Tibial nerve (tissue), 4 donors: ENCODE results near the gene MFSD2A. TPM values are rescaled to one million over a fixed set of nuclear protein-coding genes. Genes with fewer than 3 reads are reported as not detected.
A peak's percentile ranks its signal among the peaks of the same experiment; 100 is the strongest.
"Not testable (repeated sequence)": the region's sequence is repeated elsewhere in the genome, so short reads cannot be mapped to it uniquely, and the experiment has no call there.

ENCODE experiments used
- DNase-seq, 2 donors: peaks; one replicate each; pipeline ENCODE4 v3.0.0-alpha.2; 2019; ENCODE audit warnings: low spot score in 2 of 2
- H3K27ac ChIP-seq, 4 donors: fragments of 200-600 bp; sonication (generic) in 3 of 4; one replicate each; pipeline ENCODE4 v1.5.1; 2017 to 2019; ENCODE audit warnings: mild to moderate bottlenecking in 1 of 4
- H3K27me3 ChIP-seq, 2 donors: fragments of 200-600 bp; sonication (generic) in 1 of 2; one replicate each; pipeline versions ENCODE4 v1.5.1 to v1.6.0; 2017 to 2019
- H3K36me3 ChIP-seq, 3 donors: fragments of 200-600 bp; sonication (generic); one replicate each; pipeline ENCODE4 v1.5.1; 2018 to 2019
- H3K4me1 ChIP-seq, 4 donors: fragments of 200-600 bp; sonication (generic) in 3 of 4; one replicate each; pipeline ENCODE4 v1.5.1; 2017 to 2019
- H3K4me3 ChIP-seq, 4 donors: fragments of 200-600 bp; sonication (generic) in 3 of 4; one replicate each; pipeline ENCODE4 v1.5.1; 2017 to 2019; ENCODE audit warnings: mild to moderate bottlenecking in 1 of 4, moderate library complexity in 1 of 4
- H3K9me3 ChIP-seq, 4 donors: fragments of 200-600 bp; sonication (generic) in 3 of 4; one replicate each; pipeline ENCODE4 v1.5.1; 2017 to 2019
- EP300 ChIP-seq, 2 donors: sonication (generic); formaldehyde crosslinking; IDR thresholded peaks; one replicate each; pipeline ENCODE4 v1.6.1; 2017; ENCODE audit warnings: antibody characterized with exemption in 2 of 2, mild to moderate bottlenecking in 1 of 2
- POLR2A ChIP-seq, 2 donors: fragments of 450-650 bp; IDR thresholded peaks; one replicate each; pipeline ENCODE4 v1.6.1; 2017; ENCODE audit warnings: antibody characterized with exemption in 2 of 2, mild to moderate bottlenecking in 2 of 2, moderate library complexity in 2 of 2
- WGBS, 2 donors: methylation state at CpG; one replicate each; pipeline ENCODE4 v1.1.5; 2018; 5-methylcytosine and 5-hydroxymethylcytosine counted together
- total RNA-seq, 4 donors: library from RNA; depleted of rRNA; stranded (reverse); fragments of >200 nt; gene quantifications; one replicate each; pipeline ENCODE4 v1.1.0, GENCODE V29; 2016
- TF ChIP-seq, protein P1 (sequence below), 5 experiments: fragments of 200-600 bp in 3 of 5; fragments of 450-650 bp in 2 of 5; sonication (generic) in 3 of 5; IDR thresholded peaks; one replicate each; pipeline ENCODE4 v1.5.1; 2016 to 2019; ENCODE audit warnings: antibody characterized with exemption in 5 of 5, mild to moderate bottlenecking in 3 of 5, moderate library complexity in 2 of 5

Gene MFSD2A
- total RNA-seq, 4 donors from 2014 or later = 6.0 to 24.3 (median 18.1) TPM

DNA sequence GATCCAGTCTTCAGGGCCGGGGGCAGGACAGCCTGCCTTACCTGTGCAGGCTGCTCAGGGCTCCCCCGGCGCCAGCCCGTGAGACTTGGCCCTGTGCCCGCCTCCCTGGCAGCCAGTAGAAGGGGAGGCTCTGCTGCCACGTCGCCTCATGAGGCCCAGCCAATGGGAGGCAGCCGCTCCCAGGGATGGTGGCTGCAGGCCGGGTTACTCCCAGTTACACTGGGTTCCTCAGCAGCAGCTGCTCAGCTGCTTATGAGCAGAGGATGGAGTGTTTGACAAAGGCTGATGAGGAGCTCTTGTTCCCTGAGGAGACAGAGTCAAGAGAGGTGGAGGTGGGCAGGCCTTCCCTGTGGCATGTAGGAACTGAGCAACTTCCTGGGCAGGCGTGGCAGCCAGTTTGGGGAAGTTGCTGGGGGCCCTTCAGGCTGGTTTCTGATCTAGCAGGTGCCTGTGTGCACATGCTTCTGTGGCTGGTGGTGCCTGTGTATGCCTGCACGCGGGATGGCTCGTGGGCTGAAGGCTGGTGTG, 5.5 kb downstream of the MFSD2A start:
- H3K9me3 ChIP-seq = no peaks in the 10 kb centered on the region
- no peak overlapping the region for H3K4me3 ChIP-seq
- TF ChIP-seq POLR2A (IDR thresholded peaks at IDR 0.05) = no peak
- TF ChIP-seq EP300 (IDR thresholded peaks at IDR 0.05) = no peak
- TF ChIP-seq, protein P1, sequence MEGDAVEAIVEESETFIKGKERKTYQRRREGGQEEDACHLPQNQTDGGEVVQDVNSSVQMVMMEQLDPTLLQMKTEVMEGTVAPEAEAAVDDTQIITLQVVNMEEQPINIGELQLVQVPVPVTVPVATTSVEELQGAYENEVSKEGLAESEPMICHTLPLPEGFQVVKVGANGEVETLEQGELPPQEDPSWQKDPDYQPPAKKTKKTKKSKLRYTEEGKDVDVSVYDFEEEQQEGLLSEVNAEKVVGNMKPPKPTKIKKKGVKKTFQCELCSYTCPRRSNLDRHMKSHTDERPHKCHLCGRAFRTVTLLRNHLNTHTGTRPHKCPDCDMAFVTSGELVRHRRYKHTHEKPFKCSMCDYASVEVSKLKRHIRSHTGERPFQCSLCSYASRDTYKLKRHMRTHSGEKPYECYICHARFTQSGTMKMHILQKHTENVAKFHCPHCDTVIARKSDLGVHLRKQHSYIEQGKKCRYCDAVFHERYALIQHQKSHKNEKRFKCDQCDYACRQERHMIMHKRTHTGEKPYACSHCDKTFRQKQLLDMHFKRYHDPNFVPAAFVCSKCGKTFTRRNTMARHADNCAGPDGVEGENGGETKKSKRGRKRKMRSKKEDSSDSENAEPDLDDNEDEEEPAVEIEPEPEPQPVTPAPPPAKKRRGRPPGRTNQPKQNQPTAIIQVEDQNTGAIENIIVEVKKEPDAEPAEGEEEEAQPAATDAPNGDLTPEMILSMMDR (IDR thresholded peaks at IDR 0.05) = no peak
- no peaks in the 10 kb centered on the region for H3K27me3 ChIP-seq
- H3K27ac ChIP-seq = peak overlapping the region in 2 of 4 donors; percentile 29 to 45
- peaks cover 0 to 7% (median 0%) of the 10 kb centered on the region in 3 donors for H3K36me3 ChIP-seq
- 71 to 72% methylated on average over 10 to 12 of the region's 13 CpGs for WGBS, 2 donors
- no peak for DNase-seq
- H3K4me1 ChIP-seq = peaks cover 0 to 11% (median 9%) of the 10 kb centered on the region in 4 donors

DNA sequence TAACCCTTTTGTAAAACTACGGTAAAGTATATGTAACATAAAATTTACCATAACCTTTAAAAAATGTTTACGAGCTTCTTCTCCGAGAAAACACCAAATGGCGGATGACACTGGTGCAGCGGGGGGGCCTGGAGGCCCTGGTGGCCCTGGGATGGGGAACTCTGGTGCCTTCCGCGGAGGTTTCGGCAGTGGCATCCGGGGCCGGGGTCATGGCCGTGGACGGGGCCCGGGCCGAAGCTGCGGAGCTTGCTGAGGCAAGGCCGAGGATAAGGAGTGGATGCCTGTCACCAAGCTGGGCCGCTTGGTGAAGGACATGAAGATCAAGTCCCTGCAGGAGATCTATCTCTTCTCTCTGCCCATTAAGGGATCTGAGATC, 7.5 kb downstream of the MFSD2A start:
- H3K4me1 ChIP-seq = no peaks in the 10 kb centered on the region
- no peak overlapping the region for H3K4me3 ChIP-seq
- H3K27ac ChIP-seq = no peak overlapping the region
- DNase-seq = no peak
- WGBS, 2 donors = 93 to 96% methylated on average over 17 of the region's 17 CpGs
- H3K36me3 ChIP-seq = peaks cover 0 to 20% (median 0%) of the 10 kb centered on the region in 3 donors
- H3K27me3 ChIP-seq = no peaks in the 10 kb centered on the region
- H3K9me3 ChIP-seq = no peaks in the 10 kb centered on the region
- TF ChIP-seq POLR2A (IDR thresholded peaks at IDR 0.05) = no peak
- TF ChIP-seq, protein P1 (IDR thresholded peaks at IDR 0.05) = no peak
- no peak for TF ChIP-seq EP300 (IDR thresholded peaks at IDR 0.05)

DNA sequence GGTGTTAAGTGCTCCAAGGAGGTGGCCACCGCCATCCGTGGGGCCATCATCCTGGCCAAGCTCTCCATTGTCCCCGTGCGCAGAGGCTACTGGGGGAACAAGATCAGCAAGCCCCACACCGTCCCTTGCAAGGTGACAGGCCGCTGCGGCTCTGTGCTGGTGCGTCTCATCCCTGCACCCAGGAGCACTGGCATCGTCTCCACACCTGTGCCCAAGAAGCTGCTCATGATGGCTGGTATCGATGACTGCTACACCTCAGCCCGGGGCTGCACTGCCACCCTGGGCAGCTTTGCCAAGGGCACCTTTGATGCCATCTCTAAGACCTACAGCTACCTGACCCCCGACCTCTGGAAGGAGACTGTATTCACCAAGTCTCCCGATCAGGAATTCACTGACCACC, 8.0 kb downstream of the MFSD2A start:
- H3K9me3 ChIP-seq, H3K4me1 ChIP-seq, H3K27me3 ChIP-seq, H3K27ac ChIP-seq, DNase-seq, H3K4me3 ChIP-seq: not testable (repeated sequence)
- peaks cover 0 to 25% (median 0%) of the 10 kb centered on the region in 3 donors for H3K36me3 ChIP-seq
- 90 to 95% methylated on average over 6 to 13 of the region's 13 CpGs for WGBS, 2 donors

DNA sequence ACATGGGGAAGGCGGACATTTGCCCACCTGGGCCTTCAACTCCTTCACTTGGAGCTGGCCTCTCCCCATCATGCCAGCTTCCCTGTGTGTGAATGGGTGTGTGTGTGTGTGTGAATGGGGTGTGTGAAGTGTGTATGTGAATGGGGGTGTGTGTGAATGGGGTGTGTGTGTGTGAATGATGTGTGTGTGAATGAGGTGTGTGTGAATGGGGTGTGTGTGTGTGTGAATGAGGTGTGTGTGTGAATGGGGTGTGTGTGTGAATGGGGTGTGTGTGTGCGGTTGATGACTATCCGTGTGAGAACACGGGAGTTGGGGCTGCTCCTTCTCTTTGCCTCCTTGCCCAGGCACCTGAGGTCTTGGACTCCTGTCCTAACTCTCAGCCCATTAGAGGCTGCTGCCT, 9.6 kb downstream of the MFSD2A start:
- H3K9me3 ChIP-seq = no peaks in the 10 kb centered on the region
- H3K27me3 ChIP-seq = no peaks in the 10 kb centered on the region
- H3K4me3 ChIP-seq = no peak overlapping the region
- DNase-seq = no peak
- H3K27ac ChIP-seq = no peak overlapping the region
- no peak for TF ChIP-seq POLR2A (IDR thresholded peaks at IDR 0.05)
- TF ChIP-seq, protein P1 (IDR thresholded peaks at IDR 0.05) = no peak
- TF ChIP-seq EP300 (IDR thresholded peaks at IDR 0.05) = no peak
- H3K4me1 ChIP-seq = no peaks in the 10 kb centered on the region
- WGBS, 2 donors = 85 to 89% methylated on average over 4 of the region's 4 CpGs
- H3K36me3 ChIP-seq = peaks cover 0 to 31% (median 0%) of the 10 kb centered on the region in 3 donors

DNA sequence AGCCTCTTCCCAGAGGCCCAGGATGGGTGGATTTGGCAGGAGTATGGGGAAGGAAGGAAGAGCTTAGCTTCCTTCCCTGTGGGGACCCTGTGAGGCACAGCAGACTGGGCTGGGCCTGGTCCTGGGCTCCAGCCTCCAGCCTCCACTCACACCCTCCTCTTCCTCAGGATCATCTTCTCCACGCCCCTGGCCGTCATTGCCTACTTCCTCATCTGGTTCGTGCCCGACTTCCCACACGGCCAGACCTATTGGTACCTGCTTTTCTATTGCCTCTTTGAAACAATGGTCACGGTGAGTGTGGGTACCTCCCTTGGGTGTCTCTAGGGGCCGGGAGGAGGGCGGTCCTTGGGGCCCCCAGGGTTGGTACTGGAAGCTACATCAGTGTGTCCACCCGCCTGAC, 10.1 kb downstream of the MFSD2A start:
- TF ChIP-seq, protein P1 (IDR thresholded peaks at IDR 0.05) = no peak
- H3K27me3 ChIP-seq = no peaks in the 10 kb centered on the region
- H3K4me3 ChIP-seq = no peak overlapping the region
- no peaks in the 10 kb centered on the region for H3K4me1 ChIP-seq
- WGBS, 2 donors = 83 to 88% methylated on average over 9 of the region's 9 CpGs
- H3K36me3 ChIP-seq = peaks cover 0 to 31% (median 0%) of the 10 kb centered on the region in 3 donors
- H3K27ac ChIP-seq = no peak overlapping the region
- H3K9me3 ChIP-seq = no peaks in the 10 kb centered on the region
- no peak for DNase-seq

DNA sequence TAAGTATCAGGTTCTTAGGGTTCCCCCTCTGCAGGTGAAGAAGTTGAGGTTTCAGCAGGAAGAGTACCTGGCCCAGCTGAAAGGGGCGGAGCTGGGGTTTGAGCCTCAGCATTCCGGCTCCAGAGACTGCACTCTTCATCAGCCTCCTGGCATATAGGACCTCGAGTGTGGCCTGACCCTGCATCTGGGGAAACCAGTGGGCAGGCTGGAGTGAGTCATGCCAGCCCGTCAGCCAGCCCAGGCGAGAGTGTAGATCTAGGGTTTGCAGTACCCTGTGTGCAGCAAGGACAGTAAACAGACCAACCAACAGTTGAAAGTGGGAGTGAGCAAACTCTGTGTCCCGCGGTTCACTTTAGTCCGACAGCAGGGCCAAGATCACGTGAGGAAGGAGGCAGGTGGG, 14.1 kb downstream of the MFSD2A start:
- Histone ChIP-seq H3K27ac (no peak overlapping the region), H3K9me3 (no peaks in the 10 kb centered on the region), H3K36me3 (peaks cover 0 to 28% (median 0%) of the 10 kb centered on the region in 3 donors), H3K4me3 (no peak overlapping the region), H3K27me3 (no peaks in the 10 kb centered on the region), H3K4me1 (peaks cover 0 to 7% (median 4%) of the 10 kb centered on the region in 4 donors)
- WGBS, 2 donors = 72 to 83% methylated on average over 9 of the region's 9 CpGs
- TF ChIP-seq, protein P1 (IDR thresholded peaks at IDR 0.05) = no peak
- TF ChIP-seq EP300 (IDR thresholded peaks at IDR 0.05) (no peak), POLR2A (IDR thresholded peaks at IDR 0.05) (no peak)
- DNase-seq = no peak
